ACC112 (cell line): ENCODE results near the gene TMEM101.
"Not testable (repeated sequence)": the region's sequence is repeated elsewhere in the genome, so short reads cannot be mapped to it uniquely, and the experiment has no call there.

Experiments
- H2AFZ ChIP-seq: fragments of 200-600 bp; sonication (generic); one replicate; pipeline ENCODE4 v1.6.0; 2017; ENCODE audit warnings: antibody characterized with exemption, low read length; ENCODE audit not compliant: unreplicated experiment
- H3K27ac ChIP-seq: fragments of 200-600 bp; sonication (generic); 2 replicates; pipeline ENCODE4 v1.5.1; 2014; ENCODE audit warnings: low read depth, mild to moderate bottlenecking, antibody characterized with exemption, low read length, moderate library complexity
- H3K27me3 ChIP-seq: fragments of 200-600 bp; sonication (generic); 2 replicates; pipeline ENCODE4 v1.6.1; 2014; ENCODE audit warnings: mild to moderate bottlenecking, antibody characterized with exemption, low read length, moderate library complexity, mixed read lengths; ENCODE audit not compliant: insufficient read depth
- H3K36me3 ChIP-seq: fragments of 200-600 bp; sonication (generic); 2 replicates; pipeline ENCODE4 v1.6.1; 2016; ENCODE audit warnings: mild to moderate bottlenecking, antibody characterized with exemption, low read length, moderate library complexity, mixed read lengths; ENCODE audit not compliant: insufficient read depth
- H3K4me1 ChIP-seq: fragments of 200-600 bp; sonication (generic); one replicate; pipeline ENCODE4 v1.6.1; 2016; ENCODE audit warnings: low read length, mixed read lengths; ENCODE audit not compliant: insufficient read depth, unreplicated experiment, control insufficient read depth
- H3K4me3 ChIP-seq: fragments of 200-600 bp; sonication (generic); 2 replicates; pipeline ENCODE4 v1.5.1; 2014; ENCODE audit warnings: mild to moderate bottlenecking, low read depth, low read length
- H3K79me2 ChIP-seq: fragments of 200-600 bp; sonication (generic); one replicate; pipeline ENCODE4 v1.6.0; 2016; ENCODE audit warnings: low read length; ENCODE audit not compliant: control insufficient read depth, unreplicated experiment, insufficient read depth

Gene TMEM101

GRCh38 chr17:44044071-44044470 lies 29.3 kb upstream of the TMEM101 start:
- peak overlapping the region; percentile 72 for H3K27ac ChIP-seq
- H3K4me1 ChIP-seq: peaks cover 40% of the 10 kb centered on the region
- H3K79me2 ChIP-seq: peaks cover 42% of the 10 kb centered on the region
- H3K36me3 ChIP-seq: peaks cover 10% of the 10 kb centered on the region
- H2AFZ ChIP-seq: no peak overlapping the region
- H3K4me3 ChIP-seq: peak overlapping the region; percentile 30
- H3K27me3 ChIP-seq: no peaks in the 10 kb centered on the region

GRCh38 chr17:44043272-44043696 lies 28.5 kb upstream of the TMEM101 start:
- peak overlapping the region; percentile 72 for H3K27ac ChIP-seq
- 0 out of 2 replicates have a peak overlapping the region, but pooled peaks have one; percentile 30 for H3K4me3 ChIP-seq
- peaks cover 5% of the 10 kb centered on the region; the same call in 1 of the 2 replicates for H3K36me3 ChIP-seq
- H3K4me1 ChIP-seq: peaks cover 40% of the 10 kb centered on the region
- no peaks in the 10 kb centered on the region for H3K27me3 ChIP-seq
- H3K79me2 ChIP-seq: peaks cover 36% of the 10 kb centered on the region
- no peak overlapping the region for H2AFZ ChIP-seq

- H2AFZ ChIP-seq: no peak overlapping the region
- H3K36me3 ChIP-seq: peaks cover 15% of the 10 kb centered on the region
- peaks cover 40% of the 10 kb centered on the region for H3K79me2 ChIP-seq
- no peaks in the 10 kb centered on the region for H3K27me3 ChIP-seq
- no peak overlapping the region for H3K27ac ChIP-seq
- H3K4me1 ChIP-seq: peaks cover 33% of the 10 kb centered on the region
- H3K4me3 ChIP-seq: no peak overlapping the region
These were observed 25.3 kb upstream of the TMEM101 start for GRCh38 chr17:44039829-44040635.

- Histone ChIP-seq H2AFZ (no peak overlapping the region), H3K79me2 (peaks cover 37% of the 10 kb centered on the region), H3K4me3 (no peak overlapping the region), H3K36me3 (peaks cover 23% of the 10 kb centered on the region), H3K27me3 (no peaks in the 10 kb centered on the region), H3K4me1 (peaks cover 20% of the 10 kb centered on the region), H3K27ac (no peak overlapping the region)
These were observed 23.8 kb upstream of the TMEM101 start for GRCh38 chr17:44038604-44039011.

- Histone ChIP-seq H3K27me3 (no peaks in the 10 kb centered on the region), H3K79me2 (peaks cover 33% of the 10 kb centered on the region), H3K27ac (no peak overlapping the region), H3K4me3 (no peak overlapping the region), H3K36me3 (peaks cover 29% of the 10 kb centered on the region), H2AFZ (no peak overlapping the region), H3K4me1 (peaks cover 11% of the 10 kb centered on the region)
These were observed 22.7 kb upstream of the TMEM101 start for GRCh38 chr17:44037471-44037870.

GRCh38 chr17:44034688-44035087 lies 19.9 kb upstream of the TMEM101 start:
- H3K79me2 ChIP-seq, H3K4me3 ChIP-seq, H3K27ac ChIP-seq, H3K27me3 ChIP-seq, H3K4me1 ChIP-seq, H2AFZ ChIP-seq: not testable (repeated sequence)
- peaks cover 24% of the 10 kb centered on the region for H3K36me3 ChIP-seq

- Histone ChIP-seq H3K4me3 (no peak overlapping the region), H3K27ac (no peak overlapping the region), H3K79me2 (peaks cover 6% of the 10 kb centered on the region), H3K4me1 (no peaks in the 10 kb centered on the region), H3K27me3 (no peaks in the 10 kb centered on the region), H3K36me3 (peaks cover 24% of the 10 kb centered on the region), H2AFZ (no peak overlapping the region)
These were observed 19.2 kb upstream of the TMEM101 start for GRCh38 chr17:44033861-44034408.

GRCh38 chr17:44030482-44030881 lies 15.7 kb upstream of the TMEM101 start:
- Histone ChIP-seq H3K27me3 (no peaks in the 10 kb centered on the region), H3K4me3 (no peak overlapping the region), H2AFZ (no peak overlapping the region), H3K4me1 (no peaks in the 10 kb centered on the region), H3K27ac (no peak overlapping the region), H3K79me2 (no peaks in the 10 kb centered on the region), H3K36me3 (peaks cover 14% of the 10 kb centered on the region; the same call in 1 of the 2 replicates)

GRCh38 chr17:44029736-44030135 lies 15.0 kb upstream of the TMEM101 start:
- no peaks in the 10 kb centered on the region for H3K79me2 ChIP-seq
- H3K27ac ChIP-seq: no peak overlapping the region
- no peaks in the 10 kb centered on the region for H3K27me3 ChIP-seq
- H2AFZ ChIP-seq: no peak overlapping the region
- H3K36me3 ChIP-seq: peaks cover 14% of the 10 kb centered on the region; the same call in 1 of the 2 replicates
- no peak overlapping the region for H3K4me3 ChIP-seq
- no peaks in the 10 kb centered on the region for H3K4me1 ChIP-seq

- no peak overlapping the region for H2AFZ ChIP-seq
- H3K36me3 ChIP-seq: no peaks in the 10 kb centered on the region
- H3K27me3 ChIP-seq: no peaks in the 10 kb centered on the region
- no peaks in the 10 kb centered on the region for H3K4me1 ChIP-seq
- no peaks in the 10 kb centered on the region for H3K79me2 ChIP-seq
- H3K4me3 ChIP-seq: no peak overlapping the region
- H3K27ac ChIP-seq: no peak overlapping the region
These were observed 10.1 kb upstream of the TMEM101 start for GRCh38 chr17:44024853-44025252.

GRCh38 chr17:44024271-44024663 lies 9.5 kb upstream of the TMEM101 start:
- H2AFZ ChIP-seq: no peak overlapping the region
- no peak overlapping the region for H3K27ac ChIP-seq
- H3K4me3 ChIP-seq: no peak overlapping the region
- no peaks in the 10 kb centered on the region for H3K4me1 ChIP-seq
- H3K27me3 ChIP-seq: no peaks in the 10 kb centered on the region
- H3K36me3 ChIP-seq: no peaks in the 10 kb centered on the region
- H3K79me2 ChIP-seq: no peaks in the 10 kb centered on the region
